HepG2 (cell line): Measurements from ENCODE around the gene PPP1R13L. TPM values are rescaled to one million over a fixed set of nuclear protein-coding genes. Genes with fewer than 3 reads are reported as not detected.

Experiments used
- ARHGAP35 ChIP-seq: sonication (generic); formaldehyde crosslinking; IDR thresholded peaks from 2 replicates; pipeline ENCODE4 v1.9.0; 2022; ENCODE audit warnings: mild to moderate bottlenecking, inconsistent platforms, moderate library complexity, missing genetic modification reagents, borderline replicate concordance
- ATF6 ChIP-seq: sonication (generic); formaldehyde crosslinking; conservative IDR thresholded peaks from 2 replicates; pipeline ENCODE4 v1.4.0; 2020; ENCODE audit warnings: missing genetic modification reagents
- CTCF ChIP-seq: sonication (generic); formaldehyde crosslinking; IDR thresholded peaks from 2 replicates; pipeline ENCODE4 v1.5.0; 2020; ENCODE audit warnings: mild to moderate bottlenecking, missing genetic modification reagents, moderate library complexity
- ELF3 ChIP-seq: IDR thresholded peaks from 2 replicates; pipeline ENCODE4 v1.6.1; 2016; ENCODE audit warnings: missing genetic modification reagents, missing compliant biosample characterization
- FOXO1 ChIP-seq: sonication (generic); formaldehyde crosslinking; IDR thresholded peaks from 2 replicates; pipeline ENCODE4 v1.4.0; 2020; ENCODE audit warnings: missing genetic modification reagents
- HIVEP1 ChIP-seq: sonication (generic); formaldehyde crosslinking; IDR thresholded peaks from 2 replicates; pipeline ENCODE4 v1.4.0; 2020; ENCODE audit warnings: mild to moderate bottlenecking, missing genetic modification reagents
- HNF1B ChIP-seq: sonication (generic); formaldehyde crosslinking; IDR thresholded peaks from 2 replicates; pipeline ENCODE4 v1.5.1; 2020; ENCODE audit warnings: mild to moderate bottlenecking, moderate library complexity, missing genetic modification reagents
- HOXA5 ChIP-seq: sonication (generic); formaldehyde crosslinking; IDR thresholded peaks from 2 replicates; pipeline ENCODE4 v1.4.0; 2020; ENCODE audit warnings: missing genetic modification reagents
- KMT2B ChIP-seq: IDR thresholded peaks from 2 replicates; pipeline ENCODE4 v1.6.1; 2016; ENCODE audit warnings: missing genetic modification reagents, missing compliant biosample characterization
- MEF2D ChIP-seq: sonication (generic); formaldehyde crosslinking; IDR thresholded peaks from 2 replicates; pipeline ENCODE4 v1.5.1; 2020; ENCODE audit warnings: mild to moderate bottlenecking, missing genetic modification reagents
- POLR2AphosphoS2 ChIP-seq: IDR thresholded peaks from 2 replicates; pipeline ENCODE4 v1.6.1; 2011; ENCODE audit warnings: low read depth, low read length, improper control_type of control experiment
- REXO4 ChIP-seq: sonication (generic); formaldehyde crosslinking; IDR thresholded peaks from 2 replicates; pipeline ENCODE4 v1.8.0; 2022; ENCODE audit warnings: missing genetic modification reagents, mild to moderate bottlenecking, borderline replicate concordance
- RXRB ChIP-seq: IDR thresholded peaks from 2 replicates; pipeline ENCODE4 v1.6.1; 2016; ENCODE audit warnings: borderline replicate concordance, missing genetic modification reagents, missing compliant biosample characterization
- SRSF1 ChIP-seq: fragments of 200-400 bp; formaldehyde crosslinking; optimal IDR thresholded peaks from 2 replicates; pipeline ENCODE3; 2017; ENCODE audit warnings: mild to moderate bottlenecking, low read depth, low read length, moderate library complexity
- U2AF1 ChIP-seq: fragments of 200-400 bp; formaldehyde crosslinking; optimal IDR thresholded peaks from 2 replicates; pipeline ENCODE3; 2017; ENCODE audit warnings: mild to moderate bottlenecking, low read depth, low read length
- YEATS2 ChIP-seq: sonication (generic); formaldehyde crosslinking; IDR thresholded peaks from 2 replicates; pipeline ENCODE4 v1.4.0; 2020; ENCODE audit warnings: missing genetic modification reagents, borderline replicate concordance
- ZKSCAN1 ChIP-seq: fragments of 150-350 bp; IDR thresholded peaks from 2 replicates; pipeline ENCODE4 v1.6.1; 2014; ENCODE audit warnings: low read length
- ZNF224 ChIP-seq: sonication (generic); formaldehyde crosslinking; IDR thresholded peaks from 2 replicates; pipeline ENCODE4 v1.5.0; 2020; ENCODE audit warnings: mild to moderate bottlenecking, missing genetic modification reagents
- ZNF543 ChIP-seq: sonication (generic); formaldehyde crosslinking; IDR thresholded peaks from 2 replicates; pipeline ENCODE4 v1.4.0; 2020; ENCODE audit warnings: mild to moderate bottlenecking, missing genetic modification reagents
- ZNF547 ChIP-seq: sonication (generic); formaldehyde crosslinking; IDR thresholded peaks from 2 replicates; pipeline ENCODE4 v1.5.1; 2020; ENCODE audit warnings: mild to moderate bottlenecking, missing genetic modification reagents
- ZNF713 ChIP-seq: sonication (generic); formaldehyde crosslinking; IDR thresholded peaks from 2 replicates; pipeline ENCODE4 v1.4.0; 2020; ENCODE audit warnings: mild to moderate bottlenecking, missing genetic modification reagents
- ZNF850 ChIP-seq: sonication (generic); formaldehyde crosslinking; conservative IDR thresholded peaks from 2 replicates; pipeline ENCODE4 v1.9.0; 2021; ENCODE audit warnings: mild to moderate bottlenecking, missing genetic modification reagents
- polyA plus RNA-seq, 8 experiments: library from polyadenylated mRNA; depleted of rRNA in 3 of 8; stranded (reverse) in 7 of 8; unstranded in 1 of 8; fragments of >200 nt; fragmentation: Illumina TruSeq in 4 of 8; extraction: Trizol in 4 of 8; gene quantifications; 2 replicates each; pipeline versions ENCODE4 v1.2.1 to v1.2.3, GENCODE V29; 2011 to 2016; ENCODE audit warnings: low read depth in 4 of 8, missing spikeins in 1 of 8, mixed read lengths in 1 of 8; ENCODE audit not compliant: insufficient read depth in 1 of 8
- total RNA-seq, 5 experiments: library from RNA; depleted of rRNA; stranded (reverse); fragments of >200 nt; fragmentation: Illumina TruSeq; extraction: Trizol; gene quantifications; 2 replicates each; pipeline ENCODE4 v1.2.3, GENCODE V29; 2016; ENCODE audit warnings: low read depth in 1 of 5

Gene PPP1R13L
- total and polyA plus RNA-seq, 2 of the 13 experiments (the other 11 are each of a cell fraction or from before 2014, with no cell fraction given), result 1.3 to 6.6 TPM

GRCh38 chr19:45424191-45425058, 19.6 kb upstream of the PPP1R13L start (continued):
- TF ChIP-seq ZNF224 (CRISPR knock-in tag), result no peak
- TF ChIP-seq ZKSCAN1, result no peak
- no peak; the same call in 1 of the 2 replicates for TF ChIP-seq FOXO1 (CRISPR knock-in tag)
- TF ChIP-seq REXO4 (CRISPR knock-in tag), result no peak
- TF ChIP-seq ATF6 (CRISPR knock-in tag), result no peak
- no peak for TF ChIP-seq ZNF713 (CRISPR knock-in tag)
- TF ChIP-seq U2AF1, result peak; percentile 52
- TF ChIP-seq MEF2D, result peak; percentile 75; the same call in 1 of the 2 replicates
- TF ChIP-seq ZNF547, result no peak; the same call in 1 of the 2 replicates
- TF ChIP-seq HIVEP1 (CRISPR knock-in tag), result peak; percentile 43; the same call in 1 of the 2 replicates
- TF ChIP-seq POLR2AphosphoS2, result no peak
- TF ChIP-seq ARHGAP35 (CRISPR knock-in tag), result no peak; the same call in 1 of the 2 replicates
- no peak for TF ChIP-seq YEATS2 (CRISPR knock-in tag)
- TF ChIP-seq ZNF543 (CRISPR knock-in tag), result peak; percentile 49; the same call in 1 of the 2 replicates
- peak; percentile 90 for TF ChIP-seq ELF3 (CRISPR knock-in tag)
- 0 out of 2 replicates have a peak, but pooled peaks have one; percentile 13 for TF ChIP-seq HNF1B (CRISPR knock-in tag)
- 0 out of 2 replicates have a peak, but pooled peaks have one; percentile 21 for TF ChIP-seq RXRB
- no peak for TF ChIP-seq CTCF
- no peak for TF ChIP-seq ZNF850 (CRISPR knock-in tag)
- TF ChIP-seq SRSF1, result no peak
- no peak; the same call in 1 of the 2 replicates for TF ChIP-seq KMT2B (CRISPR knock-in tag)
- TF ChIP-seq HOXA5, result no peak; the same call in 1 of the 2 replicates
